RWPE2 (cell line): ENCODE results near the gene RIT1.

Experiments used
- ATAC-seq: fragments of 200-7000 bp; cut with Tn5 transposase; 3 replicates; pipeline ENCODE4 v1.9.1; 2021; ENCODE audit warnings: low read depth
- DNase-seq: peaks from one replicate; pipeline ENCODE4 v3.0.0-alpha.2; 2020; ENCODE audit warnings: low spot score
- H3K27ac ChIP-seq: fragments of 450-650 bp; 2 replicates; pipeline ENCODE4 v1.5.1; 2017; ENCODE audit warnings: mild to moderate bottlenecking; ENCODE audit not compliant: poor library complexity, severe bottlenecking
- H3K27me3 ChIP-seq: fragments of 250-450 bp; sonication (Bioruptor Pico); 2 replicates; pipeline ENCODE4 v1.5.1; 2021; ENCODE audit warnings: mild to moderate bottlenecking, moderate library complexity; ENCODE audit not compliant: insufficient read depth, poor library complexity, severe bottlenecking
- H3K36me3 ChIP-seq: fragments of 250-450 bp; sonication (Bioruptor Pico); 2 replicates; pipeline ENCODE4 v1.5.1; 2020; ENCODE audit warnings: low read depth, mild to moderate bottlenecking, moderate library complexity
- H3K4me1 ChIP-seq: fragments of 250-450 bp; sonication (Bioruptor Pico); 2 replicates; pipeline ENCODE4 v1.5.1; 2021; ENCODE audit warnings: mild to moderate bottlenecking, moderate library complexity; ENCODE audit not compliant: insufficient read depth, poor library complexity, severe bottlenecking
- H3K4me3 ChIP-seq: fragments of 250-450 bp; sonication (Bioruptor Pico); 2 replicates; pipeline ENCODE4 v1.5.1; 2021; ENCODE audit warnings: mild to moderate bottlenecking, moderate library complexity; ENCODE audit not compliant: severe bottlenecking
- H3K9me3 ChIP-seq: fragments of 250-450 bp; sonication (Bioruptor Pico); 2 replicates; pipeline ENCODE4 v1.5.1; 2021; ENCODE audit warnings: mild to moderate bottlenecking, moderate library complexity; ENCODE audit not compliant: severe bottlenecking
- TF ChIP-seq, protein P1 (sequence below): fragments of 450-650 bp; IDR thresholded peaks from one replicate; pipeline ENCODE4 v1.5.1; 2017; ENCODE audit warnings: mild to moderate bottlenecking, moderate library complexity; ENCODE audit not compliant: poor library complexity, severe bottlenecking

RIT1 gene

GRCh38 chr1:155889566-155889965 lies 21.6 kb downstream of the RIT1 start:
- TF ChIP-seq, protein P1, sequence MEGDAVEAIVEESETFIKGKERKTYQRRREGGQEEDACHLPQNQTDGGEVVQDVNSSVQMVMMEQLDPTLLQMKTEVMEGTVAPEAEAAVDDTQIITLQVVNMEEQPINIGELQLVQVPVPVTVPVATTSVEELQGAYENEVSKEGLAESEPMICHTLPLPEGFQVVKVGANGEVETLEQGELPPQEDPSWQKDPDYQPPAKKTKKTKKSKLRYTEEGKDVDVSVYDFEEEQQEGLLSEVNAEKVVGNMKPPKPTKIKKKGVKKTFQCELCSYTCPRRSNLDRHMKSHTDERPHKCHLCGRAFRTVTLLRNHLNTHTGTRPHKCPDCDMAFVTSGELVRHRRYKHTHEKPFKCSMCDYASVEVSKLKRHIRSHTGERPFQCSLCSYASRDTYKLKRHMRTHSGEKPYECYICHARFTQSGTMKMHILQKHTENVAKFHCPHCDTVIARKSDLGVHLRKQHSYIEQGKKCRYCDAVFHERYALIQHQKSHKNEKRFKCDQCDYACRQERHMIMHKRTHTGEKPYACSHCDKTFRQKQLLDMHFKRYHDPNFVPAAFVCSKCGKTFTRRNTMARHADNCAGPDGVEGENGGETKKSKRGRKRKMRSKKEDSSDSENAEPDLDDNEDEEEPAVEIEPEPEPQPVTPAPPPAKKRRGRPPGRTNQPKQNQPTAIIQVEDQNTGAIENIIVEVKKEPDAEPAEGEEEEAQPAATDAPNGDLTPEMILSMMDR, result no peak
- Histone ChIP-seq H3K27me3 (no peaks in the 10 kb centered on the region), H3K4me1 (peaks cover 21% of the 10 kb centered on the region), H3K9me3 (no peaks in the 10 kb centered on the region), H3K27ac (no peak overlapping the region), H3K4me3 (no peak overlapping the region), H3K36me3 (no peaks in the 10 kb centered on the region)
- no peak for DNase-seq
- ATAC-seq, result no peak

- Histone ChIP-seq H3K36me3 (no peaks in the 10 kb centered on the region), H3K4me3 (no peak overlapping the region), H3K9me3 (no peaks in the 10 kb centered on the region), H3K27me3 (no peaks in the 10 kb centered on the region), H3K4me1 (peaks cover 13% of the 10 kb centered on the region), H3K27ac (no peak overlapping the region)
- TF ChIP-seq, protein P1, result no peak
- ATAC-seq (no peak), DNase-seq (no peak)
Observed at GRCh38 chr1:155888481-155888880, 22.7 kb downstream of the RIT1 start.

DNA sequence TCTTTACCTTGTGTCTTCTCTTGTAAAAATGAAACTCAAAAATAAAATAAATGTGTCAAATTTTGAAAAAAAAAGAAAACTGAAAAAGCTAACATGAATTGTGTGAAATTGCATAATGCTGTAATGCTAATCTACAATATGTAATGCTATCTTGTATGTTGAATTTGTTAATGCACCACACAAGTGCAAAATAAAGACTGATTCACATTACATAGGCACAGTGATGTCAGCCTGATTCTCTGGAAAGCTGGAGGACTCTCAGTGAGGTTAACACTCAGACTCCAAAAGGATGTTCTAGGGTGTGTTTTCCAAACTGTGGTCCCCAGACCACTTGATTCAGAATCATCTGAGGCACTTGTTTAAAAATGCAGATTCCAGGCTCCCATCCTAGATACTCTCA lies 26.2 kb downstream of the RIT1 start:
- TF ChIP-seq, protein P1, result no peak
- DNase-seq, result no peak
- Histone ChIP-seq H3K27ac (no peak overlapping the region), H3K9me3 (no peaks in the 10 kb centered on the region), H3K36me3 (no peaks in the 10 kb centered on the region), H3K27me3 (no peaks in the 10 kb centered on the region), H3K4me1 (no peaks in the 10 kb centered on the region), H3K4me3 (no peak overlapping the region)
- no peak for ATAC-seq

DNA sequence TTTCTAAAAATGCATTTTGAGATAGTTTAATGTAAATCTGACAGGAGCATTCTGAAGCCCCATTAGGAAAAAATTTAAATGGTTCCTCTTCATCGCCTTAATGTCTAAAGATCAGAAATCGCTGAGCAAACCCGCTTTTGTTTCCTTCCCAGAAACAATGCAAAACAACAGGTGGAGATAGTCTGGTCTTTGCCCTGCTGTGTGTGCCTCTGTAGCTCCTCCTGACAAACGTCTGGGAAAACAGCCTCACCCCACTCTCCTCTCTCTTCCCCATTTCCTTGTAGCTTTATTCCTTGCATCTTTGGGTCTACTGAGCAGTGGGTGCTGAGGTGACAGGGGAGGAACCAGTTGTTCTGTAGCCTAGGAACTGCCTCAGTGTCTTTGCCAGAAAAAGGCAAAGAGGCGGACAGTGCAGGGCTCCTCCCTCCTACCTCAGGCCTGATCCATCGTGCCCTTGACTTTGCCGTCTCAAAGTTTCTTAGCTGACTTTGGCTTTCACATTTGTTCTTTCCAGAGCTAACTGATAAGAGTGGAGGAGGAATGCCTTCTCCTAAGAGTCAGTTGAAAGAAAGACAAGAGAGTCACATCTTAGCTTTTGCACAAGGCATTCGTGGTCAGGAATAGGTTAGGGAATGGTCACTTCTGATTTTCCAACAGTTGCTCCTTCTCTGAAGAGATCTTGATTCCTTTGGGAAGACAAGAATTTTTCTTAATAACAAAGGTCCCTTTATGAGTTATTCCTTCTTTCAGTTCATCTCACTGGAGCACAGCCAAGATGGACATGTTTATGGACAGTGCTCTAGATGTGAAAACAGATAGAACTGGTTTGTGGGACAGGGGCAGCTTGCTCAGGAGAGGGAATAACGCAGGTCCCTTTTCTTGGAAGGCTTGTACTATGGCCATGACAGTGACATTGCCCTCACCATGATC lies 26.9 kb downstream of the RIT1 start:
- ATAC-seq, result no peak
- DNase-seq, result no peak
- H3K4me3 ChIP-seq, result no peak overlapping the region
- no peaks in the 10 kb centered on the region for H3K27me3 ChIP-seq
- TF ChIP-seq, protein P1, result no peak
- no peaks in the 10 kb centered on the region for H3K36me3 ChIP-seq
- H3K4me1 ChIP-seq, result no peaks in the 10 kb centered on the region
- no peaks in the 10 kb centered on the region for H3K9me3 ChIP-seq
- H3K27ac ChIP-seq, result no peak overlapping the region

GRCh38 chr1:155882766-155883165 lies 28.4 kb downstream of the RIT1 start:
- no peaks in the 10 kb centered on the region for H3K27me3 ChIP-seq
- ATAC-seq (no peak), DNase-seq (no peak)
- no peak overlapping the region for H3K4me3 ChIP-seq
- no peaks in the 10 kb centered on the region for H3K4me1 ChIP-seq
- TF ChIP-seq, protein P1, result no peak
- H3K27ac ChIP-seq, result no peak overlapping the region
- H3K36me3 ChIP-seq, result no peaks in the 10 kb centered on the region
- H3K9me3 ChIP-seq, result no peaks in the 10 kb centered on the region
